Panc1 (cell line): Measurements from ENCODE around the gene MS4A6E.

Experiments used
- POLR2AphosphoS5 ChIP-seq: IDR thresholded peaks from 2 replicates; pipeline ENCODE4 v1.6.1; 2012; ENCODE audit warnings: mild to moderate bottlenecking, low read depth, low read length, moderate library complexity
- SIN3A ChIP-seq: IDR thresholded peaks from 2 replicates; pipeline ENCODE4 v1.6.1; 2012; ENCODE audit warnings: low read depth, mild to moderate bottlenecking, low read length, moderate library complexity, borderline replicate concordance; ENCODE audit not compliant: insufficient read depth
- TF ChIP-seq, protein P1 (sequence below): fragments of 450-650 bp; IDR thresholded peaks from 2 replicates; pipeline ENCODE4 v1.5.1; 2017; ENCODE audit warnings: mild to moderate bottlenecking
- TF ChIP-seq, protein P2 (sequence below), 2 experiments: IDR thresholded peaks; 2 replicates each; pipeline ENCODE4 v1.6.1; 2011 to 2012; ENCODE audit warnings: low read depth in 2 of 2, control low read depth in 1 of 2, low read length in 1 of 2, mild to moderate bottlenecking in 1 of 2, moderate library complexity in 1 of 2; ENCODE audit not compliant: insufficient read depth in 1 of 2

DNA sequence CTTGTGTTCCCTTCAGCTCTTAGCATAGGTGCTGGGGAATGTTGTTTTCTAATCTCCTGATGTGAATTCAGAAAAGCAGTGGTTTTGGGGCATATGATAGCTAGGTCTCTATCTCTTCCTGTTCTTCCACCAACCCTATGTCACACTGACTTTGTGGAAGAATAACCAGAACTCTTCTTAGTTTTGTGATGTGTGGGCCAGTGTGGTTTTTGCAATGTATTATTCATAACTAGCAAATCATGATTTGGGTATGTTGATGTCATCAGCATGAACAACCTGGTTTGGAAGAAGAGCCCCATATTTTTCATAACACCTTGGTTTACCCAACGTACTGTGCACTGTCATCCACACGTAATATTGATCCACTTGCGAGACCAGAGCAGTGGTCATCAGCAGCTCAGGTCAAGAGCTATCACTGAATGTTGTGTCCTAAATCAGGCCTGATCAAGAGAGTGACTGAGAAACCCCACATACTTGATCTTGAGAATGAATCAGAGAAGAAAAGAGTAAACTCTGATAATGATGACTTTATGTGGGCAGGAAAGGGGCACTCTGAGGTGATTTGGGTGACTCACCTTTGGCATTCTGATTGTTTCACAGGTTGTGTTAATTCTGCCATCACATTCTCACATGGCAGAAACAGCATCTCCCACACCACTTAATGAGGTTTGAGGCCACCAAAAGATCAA, 19.4 kb upstream of the MS4A6E start:
- TF ChIP-seq, protein P1, sequence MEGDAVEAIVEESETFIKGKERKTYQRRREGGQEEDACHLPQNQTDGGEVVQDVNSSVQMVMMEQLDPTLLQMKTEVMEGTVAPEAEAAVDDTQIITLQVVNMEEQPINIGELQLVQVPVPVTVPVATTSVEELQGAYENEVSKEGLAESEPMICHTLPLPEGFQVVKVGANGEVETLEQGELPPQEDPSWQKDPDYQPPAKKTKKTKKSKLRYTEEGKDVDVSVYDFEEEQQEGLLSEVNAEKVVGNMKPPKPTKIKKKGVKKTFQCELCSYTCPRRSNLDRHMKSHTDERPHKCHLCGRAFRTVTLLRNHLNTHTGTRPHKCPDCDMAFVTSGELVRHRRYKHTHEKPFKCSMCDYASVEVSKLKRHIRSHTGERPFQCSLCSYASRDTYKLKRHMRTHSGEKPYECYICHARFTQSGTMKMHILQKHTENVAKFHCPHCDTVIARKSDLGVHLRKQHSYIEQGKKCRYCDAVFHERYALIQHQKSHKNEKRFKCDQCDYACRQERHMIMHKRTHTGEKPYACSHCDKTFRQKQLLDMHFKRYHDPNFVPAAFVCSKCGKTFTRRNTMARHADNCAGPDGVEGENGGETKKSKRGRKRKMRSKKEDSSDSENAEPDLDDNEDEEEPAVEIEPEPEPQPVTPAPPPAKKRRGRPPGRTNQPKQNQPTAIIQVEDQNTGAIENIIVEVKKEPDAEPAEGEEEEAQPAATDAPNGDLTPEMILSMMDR = no peak
- TF ChIP-seq, protein P2, sequence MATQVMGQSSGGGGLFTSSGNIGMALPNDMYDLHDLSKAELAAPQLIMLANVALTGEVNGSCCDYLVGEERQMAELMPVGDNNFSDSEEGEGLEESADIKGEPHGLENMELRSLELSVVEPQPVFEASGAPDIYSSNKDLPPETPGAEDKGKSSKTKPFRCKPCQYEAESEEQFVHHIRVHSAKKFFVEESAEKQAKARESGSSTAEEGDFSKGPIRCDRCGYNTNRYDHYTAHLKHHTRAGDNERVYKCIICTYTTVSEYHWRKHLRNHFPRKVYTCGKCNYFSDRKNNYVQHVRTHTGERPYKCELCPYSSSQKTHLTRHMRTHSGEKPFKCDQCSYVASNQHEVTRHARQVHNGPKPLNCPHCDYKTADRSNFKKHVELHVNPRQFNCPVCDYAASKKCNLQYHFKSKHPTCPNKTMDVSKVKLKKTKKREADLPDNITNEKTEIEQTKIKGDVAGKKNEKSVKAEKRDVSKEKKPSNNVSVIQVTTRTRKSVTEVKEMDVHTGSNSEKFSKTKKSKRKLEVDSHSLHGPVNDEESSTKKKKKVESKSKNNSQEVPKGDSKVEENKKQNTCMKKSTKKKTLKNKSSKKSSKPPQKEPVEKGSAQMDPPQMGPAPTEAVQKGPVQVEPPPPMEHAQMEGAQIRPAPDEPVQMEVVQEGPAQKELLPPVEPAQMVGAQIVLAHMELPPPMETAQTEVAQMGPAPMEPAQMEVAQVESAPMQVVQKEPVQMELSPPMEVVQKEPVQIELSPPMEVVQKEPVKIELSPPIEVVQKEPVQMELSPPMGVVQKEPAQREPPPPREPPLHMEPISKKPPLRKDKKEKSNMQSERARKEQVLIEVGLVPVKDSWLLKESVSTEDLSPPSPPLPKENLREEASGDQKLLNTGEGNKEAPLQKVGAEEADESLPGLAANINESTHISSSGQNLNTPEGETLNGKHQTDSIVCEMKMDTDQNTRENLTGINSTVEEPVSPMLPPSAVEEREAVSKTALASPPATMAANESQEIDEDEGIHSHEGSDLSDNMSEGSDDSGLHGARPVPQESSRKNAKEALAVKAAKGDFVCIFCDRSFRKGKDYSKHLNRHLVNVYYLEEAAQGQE (IDR thresholded peaks at IDR 0.05; ENCODE audit: insufficient read depth in 1 of 2, low read depth in 2 of 2, low read length in 1 of 2) = no peak
- no peak for TF ChIP-seq POLR2AphosphoS5
- TF ChIP-seq SIN3A = no peak
